ENCODE results near the gene ARMS2.

DNA sequence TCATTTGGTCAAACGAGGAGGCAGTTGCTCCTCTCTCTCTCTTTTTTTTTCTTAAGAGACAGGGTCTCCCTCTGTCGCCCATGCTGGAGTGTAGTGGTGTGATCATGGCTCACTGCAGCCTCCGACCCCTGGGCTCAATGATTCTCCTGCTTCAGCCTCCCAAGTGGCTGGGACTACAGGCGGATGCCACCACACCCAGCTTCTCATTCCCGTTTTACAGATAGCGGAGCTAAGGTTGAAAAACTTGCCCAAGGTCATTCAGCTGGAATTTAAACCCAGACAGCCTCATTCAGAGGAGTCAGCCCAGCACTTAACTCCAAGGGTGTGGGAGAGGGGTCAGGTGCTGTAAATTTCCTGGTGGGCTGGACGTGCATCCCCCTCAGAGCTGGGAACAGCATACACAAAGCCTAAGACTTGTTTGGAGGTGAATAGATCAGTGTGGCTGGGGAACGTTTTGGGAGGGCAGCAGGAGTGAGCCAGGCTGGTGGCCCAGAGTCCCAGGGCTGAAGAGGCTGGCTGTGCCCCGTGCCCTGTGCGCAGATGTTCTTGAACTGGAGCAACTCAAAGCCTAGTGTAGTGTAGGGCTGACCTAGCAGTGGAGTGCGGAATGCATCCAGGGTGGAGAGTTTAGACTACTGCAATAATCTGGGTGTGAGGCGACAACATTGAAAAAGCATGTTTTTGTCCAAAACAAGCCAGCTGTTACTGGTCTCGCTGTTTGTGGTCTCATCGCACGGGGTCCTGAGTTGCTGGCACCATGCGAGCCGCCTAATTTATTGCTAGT lies 9.2 kb downstream of the ARMS2 start:
- TF ChIP-seq CREB1 (CRISPR knock-in tag; IDR thresholded peaks at IDR 0.05; ENCODE audit: low read depth) (no peak), CTCF (conservative IDR thresholded peaks at IDR 0.05; ENCODE audit: low read depth in 2 of 2) (no peak), EZH2 (IDR thresholded peaks at IDR 0.05; ENCODE audit: low read depth, unreplicated experiment) (no peak), STAT1 (IDR thresholded peaks at IDR 0.05; ENCODE audit: unreplicated experiment) (no peak), POLR2AphosphoS5 (IDR thresholded peaks at IDR 0.05; ENCODE audit: low read depth) (no peak), EZH2phosphoT487 (IDR thresholded peaks at IDR 0.05; ENCODE audit: unreplicated experiment) (no peak), ZNF114 (CRISPR knock-in tag; IDR thresholded peaks at IDR 0.05) (no peak), JUNB (IDR thresholded peaks at IDR 0.05; ENCODE audit: unreplicated experiment) (no peak), ETS1 (IDR thresholded peaks at IDR 0.05) (no peak), NANOG (IDR thresholded peaks at IDR 0.05; ENCODE audit: borderline replicate concordance) (no peak)
- TF ChIP-seq, protein P1, sequence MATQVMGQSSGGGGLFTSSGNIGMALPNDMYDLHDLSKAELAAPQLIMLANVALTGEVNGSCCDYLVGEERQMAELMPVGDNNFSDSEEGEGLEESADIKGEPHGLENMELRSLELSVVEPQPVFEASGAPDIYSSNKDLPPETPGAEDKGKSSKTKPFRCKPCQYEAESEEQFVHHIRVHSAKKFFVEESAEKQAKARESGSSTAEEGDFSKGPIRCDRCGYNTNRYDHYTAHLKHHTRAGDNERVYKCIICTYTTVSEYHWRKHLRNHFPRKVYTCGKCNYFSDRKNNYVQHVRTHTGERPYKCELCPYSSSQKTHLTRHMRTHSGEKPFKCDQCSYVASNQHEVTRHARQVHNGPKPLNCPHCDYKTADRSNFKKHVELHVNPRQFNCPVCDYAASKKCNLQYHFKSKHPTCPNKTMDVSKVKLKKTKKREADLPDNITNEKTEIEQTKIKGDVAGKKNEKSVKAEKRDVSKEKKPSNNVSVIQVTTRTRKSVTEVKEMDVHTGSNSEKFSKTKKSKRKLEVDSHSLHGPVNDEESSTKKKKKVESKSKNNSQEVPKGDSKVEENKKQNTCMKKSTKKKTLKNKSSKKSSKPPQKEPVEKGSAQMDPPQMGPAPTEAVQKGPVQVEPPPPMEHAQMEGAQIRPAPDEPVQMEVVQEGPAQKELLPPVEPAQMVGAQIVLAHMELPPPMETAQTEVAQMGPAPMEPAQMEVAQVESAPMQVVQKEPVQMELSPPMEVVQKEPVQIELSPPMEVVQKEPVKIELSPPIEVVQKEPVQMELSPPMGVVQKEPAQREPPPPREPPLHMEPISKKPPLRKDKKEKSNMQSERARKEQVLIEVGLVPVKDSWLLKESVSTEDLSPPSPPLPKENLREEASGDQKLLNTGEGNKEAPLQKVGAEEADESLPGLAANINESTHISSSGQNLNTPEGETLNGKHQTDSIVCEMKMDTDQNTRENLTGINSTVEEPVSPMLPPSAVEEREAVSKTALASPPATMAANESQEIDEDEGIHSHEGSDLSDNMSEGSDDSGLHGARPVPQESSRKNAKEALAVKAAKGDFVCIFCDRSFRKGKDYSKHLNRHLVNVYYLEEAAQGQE (IDR thresholded peaks at IDR 0.05; ENCODE audit: unreplicated experiment) = no peak
- TF ChIP-seq, protein P2, sequence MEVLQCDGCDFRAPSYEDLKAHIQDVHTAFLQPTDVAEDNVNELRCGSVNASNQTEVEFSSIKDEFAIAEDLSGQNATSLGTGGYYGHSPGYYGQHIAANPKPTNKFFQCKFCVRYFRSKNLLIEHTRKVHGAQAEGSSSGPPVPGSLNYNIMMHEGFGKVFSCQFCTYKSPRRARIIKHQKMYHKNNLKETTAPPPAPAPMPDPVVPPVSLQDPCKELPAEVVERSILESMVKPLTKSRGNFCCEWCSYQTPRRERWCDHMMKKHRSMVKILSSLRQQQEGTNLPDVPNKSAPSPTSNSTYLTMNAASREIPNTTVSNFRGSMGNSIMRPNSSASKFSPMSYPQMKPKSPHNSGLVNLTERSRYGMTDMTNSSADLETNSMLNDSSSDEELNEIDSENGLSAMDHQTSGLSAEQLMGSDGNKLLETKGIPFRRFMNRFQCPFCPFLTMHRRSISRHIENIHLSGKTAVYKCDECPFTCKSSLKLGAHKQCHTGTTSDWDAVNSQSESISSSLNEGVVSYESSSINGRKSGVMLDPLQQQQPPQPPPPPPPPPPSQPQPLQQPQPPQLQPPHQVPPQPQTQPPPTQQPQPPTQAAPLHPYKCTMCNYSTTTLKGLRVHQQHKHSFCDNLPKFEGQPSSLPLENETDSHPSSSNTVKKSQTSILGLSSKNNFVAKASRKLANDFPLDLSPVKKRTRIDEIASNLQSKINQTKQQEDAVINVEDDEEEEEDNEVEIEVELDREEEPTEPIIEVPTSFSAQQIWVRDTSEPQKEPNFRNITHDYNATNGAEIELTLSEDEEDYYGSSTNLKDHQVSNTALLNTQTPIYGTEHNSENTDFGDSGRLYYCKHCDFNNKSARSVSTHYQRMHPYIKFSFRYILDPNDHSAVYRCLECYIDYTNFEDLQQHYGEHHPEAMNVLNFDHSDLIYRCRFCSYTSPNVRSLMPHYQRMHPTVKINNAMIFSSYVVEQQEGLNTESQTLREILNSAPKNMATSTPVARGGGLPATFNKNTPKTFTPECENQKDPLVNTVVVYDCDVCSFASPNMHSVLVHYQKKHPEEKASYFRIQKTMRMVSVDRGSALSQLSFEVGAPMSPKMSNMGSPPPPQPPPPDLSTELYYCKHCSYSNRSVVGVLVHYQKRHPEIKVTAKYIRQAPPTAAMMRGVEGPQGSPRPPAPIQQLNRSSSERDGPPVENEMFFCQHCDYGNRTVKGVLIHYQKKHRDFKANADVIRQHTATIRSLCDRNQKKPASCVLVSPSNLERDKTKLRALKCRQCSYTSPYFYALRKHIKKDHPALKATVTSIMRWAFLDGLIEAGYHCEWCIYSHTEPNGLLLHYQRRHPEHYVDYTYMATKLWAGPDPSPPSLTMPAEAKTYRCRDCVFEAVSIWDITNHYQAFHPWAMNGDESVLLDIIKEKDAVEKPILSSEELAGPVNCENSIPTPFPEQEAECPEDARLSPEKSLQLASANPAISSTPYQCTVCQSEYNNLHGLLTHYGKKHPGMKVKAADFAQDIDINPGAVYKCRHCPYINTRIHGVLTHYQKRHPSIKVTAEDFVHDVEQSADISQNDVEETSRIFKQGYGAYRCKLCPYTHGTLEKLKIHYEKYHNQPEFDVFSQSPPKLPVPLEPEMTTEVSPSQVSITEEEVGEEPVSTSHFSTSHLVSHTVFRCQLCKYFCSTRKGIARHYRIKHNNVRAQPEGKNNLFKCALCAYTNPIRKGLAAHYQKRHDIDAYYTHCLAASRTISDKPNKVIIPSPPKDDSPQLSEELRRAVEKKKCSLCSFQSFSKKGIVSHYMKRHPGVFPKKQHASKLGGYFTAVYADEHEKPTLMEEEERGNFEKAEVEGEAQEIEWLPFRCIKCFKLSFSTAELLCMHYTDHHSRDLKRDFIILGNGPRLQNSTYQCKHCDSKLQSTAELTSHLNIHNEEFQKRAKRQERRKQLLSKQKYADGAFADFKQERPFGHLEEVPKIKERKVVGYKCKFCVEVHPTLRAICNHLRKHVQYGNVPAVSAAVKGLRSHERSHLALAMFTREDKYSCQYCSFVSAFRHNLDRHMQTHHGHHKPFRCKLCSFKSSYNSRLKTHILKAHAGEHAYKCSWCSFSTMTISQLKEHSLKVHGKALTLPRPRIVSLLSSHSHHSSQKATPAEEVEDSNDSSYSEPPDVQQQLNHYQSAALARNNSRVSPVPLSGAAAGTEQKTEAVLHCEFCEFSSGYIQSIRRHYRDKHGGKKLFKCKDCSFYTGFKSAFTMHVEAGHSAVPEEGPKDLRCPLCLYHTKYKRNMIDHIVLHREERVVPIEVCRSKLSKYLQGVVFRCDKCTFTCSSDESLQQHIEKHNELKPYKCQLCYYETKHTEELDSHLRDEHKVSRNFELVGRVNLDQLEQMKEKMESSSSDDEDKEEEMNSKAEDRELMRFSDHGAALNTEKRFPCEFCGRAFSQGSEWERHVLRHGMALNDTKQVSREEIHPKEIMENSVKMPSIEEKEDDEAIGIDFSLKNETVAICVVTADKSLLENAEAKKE (CRISPR knock-in tag; IDR thresholded peaks at IDR 0.05) = no peak

Measured in GM23338 (cell line).